DOHH2 (cell line): Measurements from ENCODE around the gene KLHL30.

Source experiments
- CTCF ChIP-seq: fragments of 200-600 bp; sonication (generic); IDR thresholded peaks from one replicate; pipeline ENCODE4 v1.5.1; 2014; ENCODE audit warnings: antibody characterized with exemption, mild to moderate bottlenecking, low read depth, low read length; ENCODE audit not compliant: poor library complexity, severe bottlenecking
- EZH2phosphoT487 ChIP-seq: fragments of 200-600 bp; sonication (generic); IDR thresholded peaks from 2 replicates; pipeline ENCODE4 v1.6.1; 2017; ENCODE audit warnings: borderline replicate concordance, mild to moderate bottlenecking, antibody characterized with exemption, low read length, moderate library complexity, mixed read lengths

GRCh38 chr2:238159071-238159539, 20.6 kb downstream of the KLHL30 start:
- no peak for TF ChIP-seq CTCF
- TF ChIP-seq EZH2phosphoT487: no peak
